22Rv1 (cell line): ENCODE data around the gene TENT5A.

Experiments
- H3K27ac ChIP-seq: fragments of 450-650 bp; 2 replicates; pipeline ENCODE4 v1.5.1; 2017
- ZFX ChIP-seq: fragments of 450-650 bp; IDR thresholded peaks from 2 replicates; pipeline ENCODE4 v1.6.1; 2017; ENCODE audit warnings: antibody characterized with exemption, borderline replicate concordance
- TF ChIP-seq, protein P1 (sequence below): fragments of 450-650 bp; IDR thresholded peaks from 2 replicates; pipeline ENCODE4 v1.5.1; 2017; ENCODE audit warnings: mild to moderate bottlenecking

The TENT5A gene

DNA sequence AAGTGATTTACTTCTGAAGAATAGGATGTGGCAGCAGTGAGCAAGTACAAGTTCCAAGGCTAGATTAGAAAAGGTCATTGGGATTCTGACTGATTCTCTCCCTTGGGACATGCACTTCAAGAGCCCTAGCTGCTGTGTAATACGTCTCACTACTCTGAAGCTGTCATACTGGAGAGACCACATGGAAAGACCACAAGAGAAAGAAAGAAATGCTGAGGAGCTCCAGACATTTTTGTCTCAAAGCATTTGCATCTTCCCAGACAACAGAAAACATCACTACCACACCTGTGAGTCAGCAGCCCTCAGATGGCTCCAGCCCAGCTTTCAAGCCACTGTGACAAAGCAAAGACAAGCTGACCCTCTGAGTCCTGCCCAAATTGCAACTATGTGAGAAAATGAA, 20.7 kb downstream of the TENT5A start:
- no peak for TF ChIP-seq ZFX
- TF ChIP-seq, protein P1, sequence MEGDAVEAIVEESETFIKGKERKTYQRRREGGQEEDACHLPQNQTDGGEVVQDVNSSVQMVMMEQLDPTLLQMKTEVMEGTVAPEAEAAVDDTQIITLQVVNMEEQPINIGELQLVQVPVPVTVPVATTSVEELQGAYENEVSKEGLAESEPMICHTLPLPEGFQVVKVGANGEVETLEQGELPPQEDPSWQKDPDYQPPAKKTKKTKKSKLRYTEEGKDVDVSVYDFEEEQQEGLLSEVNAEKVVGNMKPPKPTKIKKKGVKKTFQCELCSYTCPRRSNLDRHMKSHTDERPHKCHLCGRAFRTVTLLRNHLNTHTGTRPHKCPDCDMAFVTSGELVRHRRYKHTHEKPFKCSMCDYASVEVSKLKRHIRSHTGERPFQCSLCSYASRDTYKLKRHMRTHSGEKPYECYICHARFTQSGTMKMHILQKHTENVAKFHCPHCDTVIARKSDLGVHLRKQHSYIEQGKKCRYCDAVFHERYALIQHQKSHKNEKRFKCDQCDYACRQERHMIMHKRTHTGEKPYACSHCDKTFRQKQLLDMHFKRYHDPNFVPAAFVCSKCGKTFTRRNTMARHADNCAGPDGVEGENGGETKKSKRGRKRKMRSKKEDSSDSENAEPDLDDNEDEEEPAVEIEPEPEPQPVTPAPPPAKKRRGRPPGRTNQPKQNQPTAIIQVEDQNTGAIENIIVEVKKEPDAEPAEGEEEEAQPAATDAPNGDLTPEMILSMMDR = no peak
- H3K27ac ChIP-seq = peak overlapping the region; percentile 17; the same call in 1 of the 2 replicates

DNA sequence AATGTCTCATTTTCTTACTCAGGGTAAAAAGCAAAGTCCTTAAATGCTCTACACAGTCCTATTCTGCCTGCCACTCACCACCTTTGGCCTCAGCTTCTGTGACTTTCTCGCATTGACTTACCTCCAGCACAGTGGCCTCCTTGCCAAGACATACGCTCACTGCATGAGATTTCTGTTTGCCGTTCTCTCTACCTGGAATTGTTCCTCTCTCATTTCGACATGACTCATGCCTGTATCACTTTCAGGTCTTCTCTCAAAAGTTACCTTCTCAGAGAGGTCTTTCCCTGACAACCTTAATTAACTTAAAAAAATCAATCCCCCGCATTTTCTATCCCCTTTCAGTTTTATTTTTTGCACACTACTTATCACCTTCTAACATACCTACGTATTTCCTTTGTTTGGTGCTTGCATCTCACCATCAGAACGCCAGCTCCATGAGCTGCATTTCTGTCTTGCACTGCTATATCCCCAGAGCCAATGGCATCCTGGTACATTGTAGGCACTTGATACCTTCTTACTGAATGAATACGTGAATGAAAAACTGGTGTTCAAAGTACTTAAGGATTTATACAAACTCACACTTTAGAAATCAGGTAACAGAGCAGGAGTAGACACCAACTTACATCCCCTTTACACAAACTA, 24.5 kb downstream of the TENT5A start:
- H3K27ac ChIP-seq = 0 out of 2 replicates have a peak overlapping the region, but pooled peaks have one; percentile 5
- TF ChIP-seq, protein P1 = no peak
- TF ChIP-seq ZFX = no peak

DNA sequence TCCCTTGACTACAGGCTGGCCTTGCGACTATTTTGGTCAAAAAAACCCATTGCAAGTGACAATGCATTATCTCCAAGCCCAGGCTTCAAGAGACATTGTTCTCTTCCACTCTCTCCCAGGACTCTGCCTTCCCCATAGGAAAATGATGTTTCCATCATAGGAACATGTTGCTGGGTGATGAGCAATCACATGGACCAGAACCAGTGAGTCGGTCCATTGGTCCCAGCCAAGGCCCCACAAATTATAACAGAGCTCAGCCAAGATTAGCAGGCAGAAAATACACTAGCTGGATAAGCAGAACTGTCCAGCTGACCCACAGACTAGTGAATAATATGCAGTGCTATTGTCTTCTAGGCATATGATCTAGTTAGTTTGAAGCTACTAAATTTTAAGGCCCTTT, 27.4 kb downstream of the TENT5A start:
- TF ChIP-seq, protein P1 = no peak
- TF ChIP-seq ZFX = no peak
- H3K27ac ChIP-seq = no peak overlapping the region

DNA sequence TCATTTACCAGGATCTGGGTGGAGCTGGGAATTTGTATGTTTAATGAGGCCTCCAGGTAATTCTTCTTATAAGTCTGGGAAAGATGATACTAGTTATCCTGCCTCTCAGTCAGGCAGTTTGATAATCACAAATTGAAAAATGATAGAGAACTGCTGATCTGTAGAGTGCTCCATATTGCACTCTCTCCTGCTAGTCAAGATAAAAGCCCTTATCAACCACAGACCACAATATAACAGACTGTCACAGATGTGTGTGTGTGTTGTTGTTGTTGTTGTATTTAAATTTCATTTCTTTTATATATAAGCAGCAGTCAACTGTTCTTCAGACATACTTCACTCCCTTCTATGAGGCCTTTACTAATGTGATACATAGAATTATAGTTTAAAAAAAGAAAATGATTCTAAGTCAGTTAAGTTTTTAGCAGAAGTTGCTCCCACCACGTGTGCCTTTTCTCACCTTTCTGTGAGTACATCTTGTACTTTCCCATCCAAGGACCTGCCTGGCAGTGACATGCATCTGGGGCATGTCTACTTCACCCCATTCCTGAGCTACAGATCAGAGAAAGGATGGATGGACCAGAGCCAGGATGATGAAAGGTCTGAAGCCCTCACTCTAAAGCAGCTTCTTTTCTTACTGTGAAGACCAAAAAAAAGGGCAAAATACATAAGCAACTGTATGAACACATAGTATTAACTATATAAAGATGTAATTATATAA, 29.8 kb downstream of the TENT5A start:
- H3K27ac ChIP-seq = no peak overlapping the region
- TF ChIP-seq ZFX = no peak
- TF ChIP-seq, protein P1 = no peak

DNA sequence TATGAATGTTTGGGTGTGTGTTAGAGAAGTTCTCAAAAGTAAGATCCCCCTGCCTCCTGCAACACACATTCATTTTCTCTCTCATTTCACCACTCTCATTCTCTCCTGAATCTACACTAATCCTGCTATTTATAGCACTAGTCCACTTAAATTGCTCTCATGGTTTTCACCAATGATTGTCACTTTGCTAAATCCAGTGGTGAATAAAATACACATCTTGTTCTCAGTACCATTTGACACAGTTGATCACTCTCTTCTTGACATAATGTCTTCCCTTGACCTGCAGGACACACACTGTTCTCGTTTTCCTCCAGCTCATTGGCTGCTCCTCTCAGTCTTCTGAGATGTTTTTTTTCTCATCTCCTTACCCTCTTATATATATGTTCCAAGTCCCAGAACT, 32.1 kb downstream of the TENT5A start:
- TF ChIP-seq, protein P1 = no peak
- no peak for TF ChIP-seq ZFX
- no peak overlapping the region for H3K27ac ChIP-seq

DNA sequence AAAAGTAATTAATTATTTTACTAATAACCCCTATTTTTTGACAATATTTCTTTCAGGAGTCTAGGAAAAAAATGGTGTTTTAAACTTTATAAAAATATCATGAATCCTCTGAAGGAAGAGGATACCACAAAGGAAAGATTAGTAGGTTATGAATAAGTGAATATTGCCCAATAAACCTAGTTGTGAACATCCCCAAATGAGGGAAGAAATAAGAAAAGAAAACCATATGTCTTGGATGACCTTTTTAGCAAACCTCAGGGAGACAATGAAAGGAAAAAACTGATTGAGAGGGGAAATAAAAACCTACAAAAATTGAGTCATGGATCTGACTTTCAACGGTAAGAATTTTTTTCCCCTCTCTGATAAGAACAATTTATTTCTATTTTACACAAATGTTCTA, 34.4 kb downstream of the TENT5A start:
- no peak for TF ChIP-seq ZFX
- TF ChIP-seq, protein P1 = no peak
- H3K27ac ChIP-seq = no peak overlapping the region

DNA sequence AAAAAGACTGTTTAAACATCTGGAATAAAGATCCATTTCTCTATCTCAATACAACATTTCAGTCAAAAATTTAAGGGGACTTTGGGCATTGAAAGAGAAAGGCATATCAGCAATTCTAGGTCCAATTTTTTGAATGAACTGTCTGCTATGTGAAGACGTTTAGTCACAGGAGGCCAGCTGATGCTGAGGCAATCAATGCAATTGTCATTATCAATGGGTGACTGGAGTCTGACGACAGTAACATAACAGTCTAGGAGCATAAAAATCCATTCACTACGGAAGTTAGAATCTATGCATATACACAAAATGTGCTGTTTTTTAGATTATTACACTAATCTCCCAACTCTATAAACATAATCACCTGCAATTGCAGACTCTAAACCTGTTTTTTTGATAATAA, 37.8 kb downstream of the TENT5A start:
- no peak overlapping the region for H3K27ac ChIP-seq
- TF ChIP-seq ZFX = no peak
- TF ChIP-seq, protein P1 = no peak
